ENCODE results near the gene SLC38A3. TPM values are rescaled to one million over a fixed set of nuclear protein-coding genes. Genes with fewer than 3 reads are reported as not detected.
A peak's percentile ranks its signal among the peaks of the same experiment; 100 is the strongest.

The SLC38A3 gene
- total RNA-seq, 4 donors from 2014 or later = 0.11 to 0.39 TPM; not detected in 2

GRCh38 chr3:50162034-50162883 is 42.8 kb upstream of the SLC38A3 start:
- TF ChIP-seq CTCF (IDR thresholded peaks at IDR 0.05) = no peak
- no peak for TF ChIP-seq EP300 (IDR thresholded peaks at IDR 0.05)
- TF ChIP-seq POLR2A (IDR thresholded peaks at IDR 0.05; ENCODE audit: low read depth) = no peak
- TF ChIP-seq POLR2AphosphoS5 (IDR thresholded peaks at IDR 0.05) = no peak
- no peak overlapping the region for H3K4me3 ChIP-seq
- intact Hi-C loops (cut with DNase I) = no loop called here
- peak overlapping the region; percentile 84 to 87 (median 85) for H3K27ac ChIP-seq (replicated peaks in 1 of 4)
- WGBS = 63% methylated on average over 3 of the region's 5 CpGs
- H3K9me3 ChIP-seq = no peaks in the 10 kb centered on the region
- H3K27me3 ChIP-seq = no peaks in the 10 kb centered on the region
- H3K4me1 ChIP-seq = peaks cover 80 to 100% (median 100%) of the 10 kb centered on the region in 4 donors
- no peaks in the 10 kb centered on the region for H3K36me3 ChIP-seq
- DNase-seq (ENCODE audit: extremely low spot score) = no peak

- no peaks in the 10 kb centered on the region for H3K36me3 ChIP-seq
- no peak for DNase-seq (ENCODE audit: extremely low spot score)
- no peaks in the 10 kb centered on the region for H3K9me3 ChIP-seq
- intact Hi-C loops (cut with DNase I) = no loop called here
- WGBS = 42% methylated on average over 6 of the region's 8 CpGs
- H3K27me3 ChIP-seq = no peaks in the 10 kb centered on the region
- TF ChIP-seq EP300 (IDR thresholded peaks at IDR 0.05) (no peak), POLR2A (IDR thresholded peaks at IDR 0.05; ENCODE audit: low read depth) (no peak), CTCF (IDR thresholded peaks at IDR 0.05) (no peak), POLR2AphosphoS5 (IDR thresholded peaks at IDR 0.05) (peak; percentile 70 to 76)
- H3K4me1 ChIP-seq = peaks cover 88 to 100% (median 100%) of the 10 kb centered on the region in 4 donors
- peak overlapping the region; percentile 84 to 87 (median 85) for H3K27ac ChIP-seq (replicated peaks in 1 of 4)
- H3K4me3 ChIP-seq = peak overlapping the region in 2 of 4 donors; percentile 28 to 34
Measured at GRCh38 chr3:50163572-50164455, 41.3 kb upstream of the SLC38A3 start.

- Histone ChIP-seq H3K27me3 (no peaks in the 10 kb centered on the region), H3K36me3 (no peaks in the 10 kb centered on the region), H3K27ac (replicated peaks in 1 of 4) (peak overlapping the region; percentile 84 to 87 (median 85)), H3K4me1 (peaks cover 87 to 100% (median 100%) of the 10 kb centered on the region in 4 donors), H3K4me3 (peak overlapping the region in 2 of 4 donors; percentile 28 to 34), H3K9me3 (no peaks in the 10 kb centered on the region)
- WGBS = 17% methylated on average over 1 of the region's 1 CpG
- no peak for TF ChIP-seq POLR2A (IDR thresholded peaks at IDR 0.05; ENCODE audit: low read depth)
- DNase-seq (ENCODE audit: extremely low spot score) = no peak
- intact Hi-C loops (cut with DNase I) = no loop called here
Measured at GRCh38 chr3:50164481-50164880, 40.6 kb upstream of the SLC38A3 start.

GRCh38 chr3:50164984-50165909 is 39.8 kb upstream of the SLC38A3 start:
- peak overlapping the region; percentile 84 to 87 (median 85) for H3K27ac ChIP-seq (replicated peaks in 1 of 4)
- 23% methylated on average over 6 of the region's 7 CpGs for WGBS
- peaks cover 95 to 100% (median 99%) of the 10 kb centered on the region in 4 donors for H3K4me1 ChIP-seq
- H3K27me3 ChIP-seq = no peaks in the 10 kb centered on the region
- peak overlapping the region in 3 of 4 donors; percentile 8 to 31 (median 18) for H3K4me3 ChIP-seq
- intact Hi-C loops (cut with DNase I) = no loop called here
- no peaks in the 10 kb centered on the region for H3K36me3 ChIP-seq
- DNase-seq (ENCODE audit: extremely low spot score) = no peak
- TF ChIP-seq CTCF (IDR thresholded peaks at IDR 0.05) (no peak), POLR2AphosphoS5 (IDR thresholded peaks at IDR 0.05) (peak in 1 of 2 donors; percentile 41)
- H3K9me3 ChIP-seq = no peaks in the 10 kb centered on the region
